HEK293 (cell line): ENCODE results near the gene HEXIM1.

ENCODE experiments used
- CTCF ChIP-seq: fragments of 450-650 bp; formaldehyde crosslinking; IDR thresholded peaks from 2 replicates; pipeline ENCODE4 v1.5.1; 2016; ENCODE audit warnings: missing biosample characterization, missing genetic modification characterization
- IKZF3 ChIP-seq: fragments of 450-650 bp; IDR thresholded peaks from 2 replicates; pipeline ENCODE4 v1.5.0; 2018; ENCODE audit warnings: missing biosample characterization, mild to moderate bottlenecking, missing genetic modification characterization, moderate library complexity
- KLF7 ChIP-seq: fragments of 450-650 bp; formaldehyde crosslinking; IDR thresholded peaks from 2 replicates; pipeline ENCODE4 v1.5.1; 2016; ENCODE audit warnings: missing biosample characterization, missing genetic modification characterization, borderline replicate concordance
- PRDM1 ChIP-seq: fragments of 450-650 bp; formaldehyde crosslinking; IDR thresholded peaks from 2 replicates; pipeline ENCODE4; 2016; ENCODE audit warnings: missing biosample characterization, missing genetic modification characterization
- PRDM10 ChIP-seq: fragments of 450-650 bp; formaldehyde crosslinking; IDR thresholded peaks from 2 replicates; pipeline ENCODE4 v1.5.1; 2016; ENCODE audit warnings: missing biosample characterization, missing genetic modification characterization
- PRDM6 ChIP-seq: fragments of 450-650 bp; formaldehyde crosslinking; IDR thresholded peaks from 2 replicates; pipeline ENCODE4 v1.5.1; 2017; ENCODE audit warnings: missing biosample characterization, missing genetic modification characterization
- SALL2 ChIP-seq: fragments of 450-650 bp; formaldehyde crosslinking; IDR thresholded peaks from 2 replicates; pipeline ENCODE4 v1.5.0; 2017; ENCODE audit warnings: missing biosample characterization, mild to moderate bottlenecking, missing genetic modification characterization, borderline replicate concordance
- YY2 ChIP-seq: fragments of 450-650 bp; formaldehyde crosslinking; IDR thresholded peaks from 2 replicates; pipeline ENCODE4 v1.5.1; 2016; ENCODE audit warnings: missing biosample characterization, missing genetic modification characterization
- ZBTB17 ChIP-seq: fragments of 450-650 bp; formaldehyde crosslinking; IDR thresholded peaks from 2 replicates; pipeline ENCODE4 v1.5.1; 2016; ENCODE audit warnings: missing biosample characterization, missing genetic modification characterization
- ZBTB20 ChIP-seq: fragments of 450-650 bp; formaldehyde crosslinking; IDR thresholded peaks from 2 replicates; pipeline ENCODE4 v1.5.1; 2016; ENCODE audit warnings: missing biosample characterization, missing genetic modification characterization
- ZBTB44 ChIP-seq: fragments of 450-650 bp; IDR thresholded peaks from 2 replicates; pipeline ENCODE4 v1.5.1; 2018; ENCODE audit warnings: missing biosample characterization, mild to moderate bottlenecking, missing genetic modification characterization
- ZFP41 ChIP-seq: fragments of 450-650 bp; formaldehyde crosslinking; IDR thresholded peaks from 2 replicates; pipeline ENCODE4 v1.5.1; 2016; ENCODE audit warnings: missing biosample characterization, missing genetic modification characterization, borderline replicate concordance
- ZNF140 ChIP-seq: fragments of 450-650 bp; formaldehyde crosslinking; IDR thresholded peaks from 2 replicates; pipeline ENCODE4 v1.5.1; 2016; ENCODE audit warnings: missing biosample characterization, missing genetic modification characterization
- ZNF146 ChIP-seq: fragments of 450-650 bp; formaldehyde crosslinking; IDR thresholded peaks from 2 replicates; pipeline ENCODE4 v1.5.1; 2016; ENCODE audit warnings: missing biosample characterization, missing genetic modification characterization
- ZNF2 ChIP-seq: fragments of 450-650 bp; formaldehyde crosslinking; IDR thresholded peaks from 2 replicates; pipeline ENCODE4 v1.5.1; 2016; ENCODE audit warnings: missing biosample characterization, missing genetic modification characterization
- ZNF266 ChIP-seq: fragments of 450-650 bp; formaldehyde crosslinking; IDR thresholded peaks from 2 replicates; pipeline ENCODE4 v1.5.1; 2016; ENCODE audit warnings: missing biosample characterization, missing genetic modification characterization, low read depth
- ZNF274 ChIP-seq, 2 experiments: fragments of 200-500 bp in 1 of 2; fragments of 450-650 bp in 1 of 2; sonication (Bioruptor generic) in 1 of 2; formaldehyde crosslinking in 1 of 2; IDR thresholded peaks; 2 replicates each; pipeline versions ENCODE4 v1.5.1 to v1.6.1; 2014 to 2016; ENCODE audit warnings: borderline replicate concordance in 1 of 2, inconsistent platforms in 1 of 2, low read length in 1 of 2, missing biosample characterization in 1 of 2, missing genetic modification characterization in 1 of 2
- ZNF280C ChIP-seq: fragments of 450-650 bp; formaldehyde crosslinking; IDR thresholded peaks from 2 replicates; pipeline ENCODE4 v1.5.1; 2016; ENCODE audit warnings: missing biosample characterization, missing genetic modification characterization
- ZNF433 ChIP-seq: fragments of 450-650 bp; formaldehyde crosslinking; IDR thresholded peaks from 2 replicates; pipeline ENCODE4 v1.5.1; 2016; ENCODE audit warnings: missing biosample characterization, missing genetic modification characterization, low read depth
- ZNF549 ChIP-seq: fragments of 450-650 bp; IDR thresholded peaks from 2 replicates; pipeline ENCODE4 v1.5.1; 2018; ENCODE audit warnings: missing biosample characterization, missing genetic modification characterization, mild to moderate bottlenecking, inconsistent platforms, moderate library complexity
- ZNF660 ChIP-seq: fragments of 450-650 bp; IDR thresholded peaks from 2 replicates; pipeline ENCODE4 v1.5.1; 2018; ENCODE audit warnings: missing biosample characterization, mild to moderate bottlenecking, missing genetic modification characterization
- ZNF670 ChIP-seq: fragments of 450-650 bp; formaldehyde crosslinking; IDR thresholded peaks from 2 replicates; pipeline ENCODE4 v1.5.1; 2016; ENCODE audit warnings: missing biosample characterization, missing genetic modification characterization, low read depth
- ZNF677 ChIP-seq: fragments of 450-650 bp; IDR thresholded peaks from 2 replicates; pipeline ENCODE4 v1.5.0; 2018; ENCODE audit warnings: missing biosample characterization, mild to moderate bottlenecking, missing genetic modification characterization, moderate library complexity
- ZNF704 ChIP-seq: fragments of 450-650 bp; formaldehyde crosslinking; IDR thresholded peaks from 2 replicates; pipeline ENCODE4 v1.5.1; 2016; ENCODE audit warnings: missing biosample characterization, missing genetic modification characterization
- ZSCAN18 ChIP-seq: fragments of 450-650 bp; formaldehyde crosslinking; IDR thresholded peaks from 2 replicates; pipeline ENCODE4 v1.5.1; 2016; ENCODE audit warnings: missing biosample characterization, missing genetic modification characterization

Gene HEXIM1

GRCh38 chr17:45129426-45129939 is 18.8 kb upstream of the HEXIM1 start (continued):
- TF ChIP-seq ZSCAN18 (tag by site-specific recombination) = no peak
- TF ChIP-seq ZBTB44 = peak; percentile 77
- TF ChIP-seq ZBTB17 (tag by site-specific recombination) = peak; percentile 93
- TF ChIP-seq ZNF670 (tag by site-specific recombination) = no peak
- TF ChIP-seq ZNF146 (tag by site-specific recombination) = no peak
- peak; percentile 23; the same call in 1 of the 2 replicates for TF ChIP-seq YY2 (tag by site-specific recombination)
- no peak for TF ChIP-seq ZBTB20 (tag by site-specific recombination)
- TF ChIP-seq PRDM6 = no peak
- no peak for TF ChIP-seq ZNF660 (tag by site-specific recombination)
- TF ChIP-seq ZNF549 = no peak
- TF ChIP-seq ZNF140 = no peak
- no peak for TF ChIP-seq ZNF704 (tag by site-specific recombination)
- TF ChIP-seq ZNF433 = no peak
- no peak for TF ChIP-seq ZNF266
- no peak for TF ChIP-seq KLF7
- TF ChIP-seq ZNF274 (IDR thresholded peaks at IDR 0.05; ENCODE audit: low read length) = no peak
- TF ChIP-seq ZNF274 (tag by site-specific recombination; IDR thresholded peaks at IDR 0.05; ENCODE audit: borderline replicate concordance) = no peak
- TF ChIP-seq ZNF677 (tag by site-specific recombination) = no peak
- no peak for TF ChIP-seq ZFP41 (tag by site-specific recombination)
- peak; percentile 38; the same call in 1 of the 2 replicates for TF ChIP-seq ZNF2
- peak; percentile 78 for TF ChIP-seq IKZF3 (tag by site-specific recombination)
- TF ChIP-seq PRDM10 (tag by site-specific recombination) = no peak; the same call in 1 of the 2 replicates
- no peak for TF ChIP-seq SALL2 (tag by site-specific recombination)
- TF ChIP-seq CTCF (tag by site-specific recombination) = no peak
- TF ChIP-seq PRDM1 = no peak
- TF ChIP-seq ZNF280C = no peak
